Activated T-cell treated with anti-CD3 and anti-CD28 coated beads for 4 hours (primary cell): ENCODE data around the gene SLC52A1.
"Not testable (repeated sequence)": the region's sequence is repeated elsewhere in the genome, so short reads cannot be mapped to it uniquely, and the experiment has no call there.

Experiments
- DNase-seq: peaks from one replicate; pipeline ENCODE4 v3.0.0-alpha.2; 2020

SLC52A1 gene

GRCh38 chr17:5035315-5035714, at the start of gene SLC52A1:
Gene SLC52A1 (minus strand): TSS chr17:5035426. CDS start chr17:5034606, 820 bp downstream.
- DNase-seq: no peak

DNA sequence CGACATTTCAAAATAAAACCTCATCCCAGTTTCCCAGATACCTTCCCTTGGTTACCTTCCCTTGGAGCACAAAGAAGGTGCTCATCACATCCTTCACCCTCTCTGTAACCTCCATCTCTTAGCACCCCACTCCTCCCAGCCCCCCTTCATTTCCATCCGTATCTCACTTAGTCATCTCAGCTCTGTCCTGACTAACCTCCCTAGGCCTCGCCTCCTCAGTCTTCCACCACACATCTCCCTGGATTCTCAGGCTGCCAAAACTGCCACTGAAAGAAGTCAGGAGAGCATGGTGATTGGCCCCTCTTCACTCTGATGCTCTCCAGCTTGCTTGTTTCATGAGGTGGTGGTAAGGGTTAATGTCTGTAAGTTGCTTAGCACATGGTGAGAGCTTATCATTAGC, 45.4 kb upstream of the SLC52A1 start:
- no peak for DNase-seq

DNA sequence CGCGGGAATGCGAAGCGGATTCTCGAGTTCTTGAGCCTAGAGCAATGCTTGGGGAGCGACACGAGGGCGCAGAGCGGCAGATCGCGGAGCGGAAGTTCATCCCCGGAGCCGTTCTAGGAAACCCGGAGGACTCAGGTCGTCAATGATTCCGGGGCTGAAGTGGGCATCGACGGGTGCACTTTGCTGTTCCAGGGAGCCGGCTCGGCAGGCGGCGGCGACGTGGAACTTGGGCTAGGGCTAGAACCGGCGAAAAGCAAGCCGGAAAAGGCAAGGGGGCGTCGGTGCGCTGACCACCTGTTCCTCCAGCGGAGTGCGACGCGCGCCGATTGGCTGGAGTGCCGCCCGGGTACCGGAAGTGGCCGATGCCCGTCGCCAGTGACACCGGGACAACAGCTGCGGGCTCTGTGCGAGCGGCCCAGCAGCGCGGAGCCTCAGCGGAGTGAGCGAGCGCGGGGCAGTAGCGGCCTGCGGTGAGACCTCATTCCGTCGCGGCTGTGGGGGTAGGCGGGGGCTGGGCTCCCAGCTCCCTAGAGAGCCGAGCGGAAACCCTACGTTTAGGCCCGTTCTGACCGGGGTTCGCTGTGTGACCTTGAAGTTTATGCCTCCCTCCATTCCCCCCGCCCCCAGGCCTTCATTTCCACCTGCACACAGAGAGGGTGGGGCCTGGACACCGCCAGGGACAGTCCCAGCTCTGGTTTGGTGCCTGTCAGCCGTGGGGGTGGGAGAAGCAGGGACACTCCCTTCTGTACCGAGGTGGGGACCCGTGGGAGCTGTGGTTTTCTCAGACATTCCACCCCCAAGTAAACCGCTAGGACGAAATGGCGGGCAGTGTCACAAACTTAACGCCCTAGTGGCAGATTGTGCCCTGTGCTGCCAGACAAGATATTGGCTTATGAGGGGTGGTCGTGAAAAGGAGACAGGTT, 43.1 kb upstream of the SLC52A1 start, which contains the start of gene ZFP3:
ZFP3 (plus strand) TSS at position 362 of the 923 bp plus-strand sequence. CDS start 13,038 bp downstream, outside the sequence.
- peak; percentile 67 for DNase-seq

- DNase-seq: no peak
Measured at GRCh38 chr17:5077781-5078105, 42.5 kb upstream of the SLC52A1 start.

DNA sequence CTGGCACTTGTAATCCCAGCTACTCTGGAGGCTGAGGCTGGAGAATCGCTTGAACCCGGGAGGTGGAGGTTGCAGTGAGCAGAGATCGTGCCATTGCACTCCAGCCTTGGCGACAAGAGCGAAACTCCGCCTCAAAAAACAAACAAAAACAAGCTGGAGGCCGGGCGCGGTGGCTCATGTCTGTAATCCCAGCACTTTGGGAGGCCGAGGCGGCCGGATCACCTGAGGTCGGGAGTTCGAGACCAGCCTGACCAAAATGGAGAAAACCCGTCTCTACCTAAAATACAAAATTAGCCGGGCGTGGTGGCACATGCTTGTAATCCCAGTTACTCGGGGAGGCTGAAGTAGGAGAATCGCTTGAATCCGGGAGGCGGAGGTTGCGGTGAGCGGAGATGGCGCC, 42.0 kb upstream of the SLC52A1 start:
- not testable (repeated sequence) for DNase-seq

GRCh38 chr17:5075472-5075871, 40.2 kb upstream of the SLC52A1 start:
- DNase-seq: not testable (repeated sequence)

GRCh38 chr17:5069724-5070123, 34.5 kb upstream of the SLC52A1 start:
- no peak for DNase-seq

DNA sequence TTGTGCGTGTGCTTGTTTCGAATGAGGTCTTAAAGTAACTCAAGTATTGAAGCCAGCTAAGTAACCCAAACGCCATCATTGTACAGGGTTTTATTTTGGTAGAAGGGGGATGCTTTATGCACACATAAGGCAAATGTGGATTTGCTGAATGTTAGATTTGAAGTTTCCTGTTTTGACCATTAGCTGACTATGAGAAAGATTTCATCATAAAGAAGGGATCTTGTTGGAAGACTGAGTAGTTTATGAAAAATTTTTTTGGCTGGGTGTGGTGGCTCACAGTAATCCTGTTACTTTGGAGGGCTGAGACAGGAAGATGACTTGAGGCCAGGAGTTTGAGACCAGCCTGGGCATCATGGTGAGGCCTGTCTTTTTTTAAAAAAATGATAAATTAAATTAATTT, 33.0 kb upstream of the SLC52A1 start:
- no peak for DNase-seq

DNA sequence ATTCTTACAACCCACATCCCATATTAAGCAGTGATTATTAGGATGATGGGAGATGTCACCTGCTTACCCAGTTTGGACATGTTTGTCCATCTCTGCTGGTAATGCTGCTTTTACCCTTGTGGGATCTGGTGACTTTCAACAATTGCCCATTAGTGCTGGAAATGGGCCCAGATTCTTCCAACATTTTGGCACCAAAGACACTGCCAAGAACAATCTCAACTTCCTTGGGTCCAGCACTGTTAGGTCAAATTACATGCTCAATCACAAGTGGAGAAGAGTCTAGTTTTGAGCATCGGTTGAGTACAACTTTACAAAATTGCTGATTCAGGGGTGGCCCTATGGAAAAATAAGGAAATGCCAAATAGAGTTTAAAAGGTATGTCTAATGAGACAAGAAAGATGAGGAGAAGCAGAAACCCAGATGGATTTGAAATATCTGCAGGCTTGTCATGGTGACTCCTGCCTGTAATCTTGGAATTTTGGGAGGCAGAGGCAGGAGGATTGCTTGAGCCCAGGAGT, 30.1 kb upstream of the SLC52A1 start:
- DNase-seq: no peak

GRCh38 chr17:5055543-5055942, 20.3 kb upstream of the SLC52A1 start:
- DNase-seq: no peak

- no peak for DNase-seq
Measured at GRCh38 chr17:5050278-5050677, 15.1 kb upstream of the SLC52A1 start.

GRCh38 chr17:5049314-5049841, 14.2 kb upstream of the SLC52A1 start:
- no peak for DNase-seq

- DNase-seq: no peak
Measured at GRCh38 chr17:5047446-5047845, 12.2 kb upstream of the SLC52A1 start.

- DNase-seq: no peak
Measured at GRCh38 chr17:5045496-5045895, 10.3 kb upstream of the SLC52A1 start.

- no peak for DNase-seq
Measured at GRCh38 chr17:5044630-5045029, 9.4 kb upstream of the SLC52A1 start.

- no peak for DNase-seq
Measured at GRCh38 chr17:5043524-5043923, 8.3 kb upstream of the SLC52A1 start.

DNA sequence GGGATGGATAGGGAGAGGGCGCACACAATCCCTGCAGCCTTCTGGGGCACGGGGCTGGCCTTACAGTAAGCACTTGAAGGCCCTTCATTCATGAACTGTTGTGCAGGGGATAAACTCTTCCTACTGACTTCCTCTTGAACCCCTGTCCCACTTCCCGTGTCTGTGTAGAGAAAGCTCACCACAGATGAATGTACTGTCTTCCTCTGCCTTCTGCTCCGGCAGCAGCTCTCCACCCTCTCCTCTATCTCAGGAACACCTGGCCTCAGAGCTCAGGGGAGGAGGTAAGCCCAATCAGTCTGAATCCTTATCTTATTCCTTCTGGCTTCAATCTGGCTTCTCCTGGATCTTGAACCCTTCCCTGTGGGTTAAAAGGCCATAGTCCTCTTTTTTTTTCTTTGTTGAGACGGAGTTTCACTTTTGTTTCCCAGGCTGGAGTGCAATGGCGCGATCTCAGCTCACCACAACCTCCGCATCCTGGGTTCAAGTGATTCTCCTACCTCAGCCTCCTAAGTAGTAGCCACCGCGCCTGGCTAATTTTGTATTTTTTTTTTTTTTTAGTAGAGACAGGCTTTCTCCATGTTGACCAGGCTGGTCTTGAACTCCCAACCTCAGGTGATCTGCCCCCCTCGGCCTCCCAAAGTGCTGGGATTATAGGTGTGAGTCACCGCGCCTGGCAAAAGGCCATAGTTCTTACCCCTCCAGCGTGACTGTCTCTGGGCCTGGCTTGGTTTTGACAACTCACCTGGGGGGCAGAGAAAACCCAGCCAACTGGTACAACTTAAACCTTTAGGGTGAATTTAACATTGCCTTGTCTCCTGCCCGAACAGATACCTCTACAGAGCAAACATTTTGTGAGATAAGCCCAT, 7.2 kb upstream of the SLC52A1 start:
- no peak for DNase-seq

DNA sequence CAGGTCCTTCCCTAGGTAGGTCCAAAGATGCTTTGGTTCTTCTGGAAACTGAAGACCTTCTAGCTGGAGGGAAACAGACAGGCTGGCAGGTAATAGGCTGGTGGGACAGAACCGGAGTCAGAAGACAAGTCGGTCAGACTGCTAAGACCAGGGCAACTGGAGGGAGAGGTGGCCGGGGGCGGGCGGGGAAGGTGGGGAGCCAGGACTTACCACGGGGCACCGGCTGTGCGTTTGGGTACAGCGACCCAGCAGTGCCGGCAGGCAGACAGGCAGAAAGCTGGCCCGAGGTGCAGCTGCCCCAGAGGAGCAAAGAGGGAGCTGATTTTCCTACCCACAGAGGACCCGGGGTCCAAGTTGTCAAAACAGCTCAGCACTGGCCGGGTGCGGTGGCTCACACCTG, 575 bp downstream of the SLC52A1 start:
- DNase-seq: no peak

- DNase-seq: no peak
Measured at GRCh38 chr17:5034063-5034462, 1.2 kb downstream of the SLC52A1 start.

- no peak for DNase-seq
Measured at GRCh38 chr17:5033352-5034015, 1.7 kb downstream of the SLC52A1 start.

GRCh38 chr17:5032865-5033264, 2.4 kb downstream of the SLC52A1 start:
- DNase-seq: no peak

GRCh38 chr17:5031365-5032082, 3.7 kb downstream of the SLC52A1 start:
- peak; percentile 78 for DNase-seq
